ENCODE measurements around the gene SNED1.

- TF ChIP-seq, protein P1, sequence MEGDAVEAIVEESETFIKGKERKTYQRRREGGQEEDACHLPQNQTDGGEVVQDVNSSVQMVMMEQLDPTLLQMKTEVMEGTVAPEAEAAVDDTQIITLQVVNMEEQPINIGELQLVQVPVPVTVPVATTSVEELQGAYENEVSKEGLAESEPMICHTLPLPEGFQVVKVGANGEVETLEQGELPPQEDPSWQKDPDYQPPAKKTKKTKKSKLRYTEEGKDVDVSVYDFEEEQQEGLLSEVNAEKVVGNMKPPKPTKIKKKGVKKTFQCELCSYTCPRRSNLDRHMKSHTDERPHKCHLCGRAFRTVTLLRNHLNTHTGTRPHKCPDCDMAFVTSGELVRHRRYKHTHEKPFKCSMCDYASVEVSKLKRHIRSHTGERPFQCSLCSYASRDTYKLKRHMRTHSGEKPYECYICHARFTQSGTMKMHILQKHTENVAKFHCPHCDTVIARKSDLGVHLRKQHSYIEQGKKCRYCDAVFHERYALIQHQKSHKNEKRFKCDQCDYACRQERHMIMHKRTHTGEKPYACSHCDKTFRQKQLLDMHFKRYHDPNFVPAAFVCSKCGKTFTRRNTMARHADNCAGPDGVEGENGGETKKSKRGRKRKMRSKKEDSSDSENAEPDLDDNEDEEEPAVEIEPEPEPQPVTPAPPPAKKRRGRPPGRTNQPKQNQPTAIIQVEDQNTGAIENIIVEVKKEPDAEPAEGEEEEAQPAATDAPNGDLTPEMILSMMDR (conservative IDR thresholded peaks at IDR 0.05 in 1 of 2, IDR thresholded peaks at IDR 0.05 in 1 of 2; ENCODE audit: extremely low read depth in 1 of 2, insufficient read depth in 1 of 2, low read depth in 1 of 2, low read length in 2 of 2), result no peak
- no peak for TF ChIP-seq EZH2 (IDR thresholded peaks at IDR 0.05; ENCODE audit: borderline replicate concordance, low read length)
Measured at GRCh38 chr2:241112046-241112445, 113.6 kb downstream of the SNED1 start.

Measured in mammary epithelial cell (primary cell).